GM12878 (cell line): ENCODE results near the gene AAMP. TPM values are rescaled to one million over a fixed set of nuclear protein-coding genes. Genes with fewer than 3 reads are reported as not detected.

Experiments
- ATAC-seq: fragments of 200-7000 bp; cut with Tn5 transposase; 3 replicates; pipeline ENCODE4 v1.9.1; 2020; ENCODE audit warnings: mild to moderate bottlenecking, moderate library complexity
- BruUV-seq: library from RNA; stranded (reverse); fragments of 400-500 nt; replicated peaks from 2 replicates; lab custom pipeline; 2021; lab: Mats Ljungman, UMichigan
- CTCF ChIA-PET: fragments of 300-600 bp; sonication (Branson Sonifier 250); formaldehyde crosslinking; extraction: SDS; loops from one replicate; lab custom pipeline; 2021; ENCODE audit warnings: inconsistent platforms; lab: Yijun Ruan, JAX
- POLR2A ChIA-PET: fragments of 350-600 bp; formaldehyde crosslinking; extraction: SDS; loops from one replicate; lab custom pipeline; 2021; ENCODE audit warnings: inconsistent platforms; lab: Charles Lee
- RAD21 ChIA-PET: fragments of 300-600 bp; sonication (Branson Sonifier 250); formaldehyde crosslinking; loops from one replicate; lab custom pipeline; 2023; ENCODE audit warnings: antibody characterized with exemption; ENCODE audit not compliant: unreplicated experiment; lab: Charles Lee
- SMC1A ChIA-PET: fragments of 300-600 bp; sonication (Branson Sonifier 250); formaldehyde crosslinking; loops from one replicate; lab custom pipeline; 2023; ENCODE audit not compliant: unreplicated experiment, uncharacterized antibody; lab: Charles Lee
- DNase-seq: peaks from one replicate; pipeline ENCODE4 v3.0.0-alpha.2; 2011; ENCODE audit warnings: low read depth, low spot score
- FAIRE-seq: peaks from 3 replicates; lab custom pipeline; 2011; peaks lifted over from hg19 to GRCh38; lab: Jason Lieb, UNC
- H2AFZ ChIP-seq: 2 replicates; pipeline ENCODE4 v1.6.0; 2011; ENCODE audit warnings: low read depth, low read length, control low read depth; ENCODE audit not compliant: control insufficient read depth
- H3K27ac ChIP-seq: 2 replicates; pipeline ENCODE4 v1.5.1; 2011; ENCODE audit warnings: control low read depth; ENCODE audit not compliant: control insufficient read depth, insufficient read depth
- H3K27me3 ChIP-seq, 2 experiments: replicated peaks in 1 of 2; 2 replicates each; pipeline versions ENCODE4 v1.6.0 to v1.6.1; 2011; ENCODE audit warnings: low read length in 1 of 2; ENCODE audit not compliant: control insufficient read depth in 2 of 2, insufficient read depth in 2 of 2
- H3K36me3 ChIP-seq, 2 experiments: 2 replicates each; pipeline ENCODE4 v1.5.1; 2011; ENCODE audit warnings: low read length in 1 of 2; ENCODE audit not compliant: control insufficient read depth in 2 of 2, insufficient read depth in 2 of 2
- H3K4me1 ChIP-seq: 2 replicates; pipeline ENCODE4 v1.6.1; 2011; ENCODE audit warnings: mild to moderate bottlenecking, low read length, moderate library complexity, mixed read lengths; ENCODE audit not compliant: control insufficient read depth, insufficient read depth
- H3K4me2 ChIP-seq: 2 replicates; pipeline ENCODE4 v1.6.0; 2011; ENCODE audit warnings: control low read depth; ENCODE audit not compliant: control insufficient read depth, insufficient read depth
- H3K4me3 ChIP-seq: fragments of 200-600 bp; sonication (generic); 2 replicates; pipeline ENCODE4 v1.5.1; 2016
- H3K79me2 ChIP-seq: 2 replicates; pipeline ENCODE4 v1.6.0; 2011; ENCODE audit warnings: low read length; ENCODE audit not compliant: control insufficient read depth, insufficient read depth
- H3K9ac ChIP-seq: 2 replicates; pipeline ENCODE4 v1.8.0; 2011; ENCODE audit warnings: low read length, control low read depth, mixed read lengths; ENCODE audit not compliant: control insufficient read depth, insufficient read depth
- H3K9me3 ChIP-seq: replicated peaks from 3 replicates; pipeline ENCODE4 v1.5.1; 2011; ENCODE audit warnings: mild to moderate bottlenecking, low read length; ENCODE audit not compliant: control insufficient read depth, insufficient read depth
- H4K20me1 ChIP-seq: 2 replicates; pipeline ENCODE4 v1.6.0; 2011; ENCODE audit not compliant: control insufficient read depth, insufficient read depth
- CHD4 ChIP-seq: fragments of 200-600 bp; sonication (generic); IDR thresholded peaks from 2 replicates; pipeline ENCODE4 v1.6.1; 2016; ENCODE audit warnings: mild to moderate bottlenecking
- IKZF2 ChIP-seq, 2 experiments: fragments of 450-650 bp; IDR thresholded peaks; 2 replicates each; pipeline ENCODE4 v1.6.1; 2017; ENCODE audit warnings: mild to moderate bottlenecking in 2 of 2, moderate library complexity in 2 of 2
- NR2C1 ChIP-seq: fragments of 450-650 bp; IDR thresholded peaks from 2 replicates; pipeline ENCODE4 v1.6.1; 2017; ENCODE audit warnings: antibody characterized with exemption, mild to moderate bottlenecking, moderate library complexity
- NR2F1 ChIP-seq: fragments of 450-650 bp; conservative IDR thresholded peaks from 2 replicates; pipeline ENCODE4 v1.6.1; 2017; ENCODE audit warnings: mild to moderate bottlenecking
- PML ChIP-seq: IDR thresholded peaks from 2 replicates; pipeline ENCODE4 v1.6.1; 2012; ENCODE audit warnings: low read length, inconsistent platforms
- RFX5 ChIP-seq: IDR thresholded peaks from 2 replicates; pipeline ENCODE4 v1.6.1; 2011; ENCODE audit warnings: low read depth, low read length, improper control_type of control experiment
- SIN3A ChIP-seq: IDR thresholded peaks from 2 replicates; pipeline ENCODE4 v1.6.1; 2012; ENCODE audit warnings: low read depth, low read length, improper control_type of control experiment
- SMAD5 ChIP-seq: IDR thresholded peaks from 2 replicates; pipeline ENCODE4 v1.6.1; 2016; ENCODE audit warnings: antibody characterized with exemption, low read depth
- SRF ChIP-seq, 2 experiments: IDR thresholded peaks; 2 replicates each; pipeline ENCODE4 v1.6.1; 2011; ENCODE audit warnings: low read depth in 2 of 2, low read length in 2 of 2, mild to moderate bottlenecking in 1 of 2, moderate library complexity in 1 of 2
- TBL1XR1 ChIP-seq: IDR thresholded peaks from 2 replicates; pipeline ENCODE4 v1.6.1; 2012; ENCODE audit warnings: low read depth, low read length, improper control_type of control experiment
- TCF3 ChIP-seq: IDR thresholded peaks from 2 replicates; pipeline ENCODE4 v1.6.1; 2012; ENCODE audit warnings: low read depth, mild to moderate bottlenecking, low read length, borderline replicate concordance; ENCODE audit not compliant: insufficient read depth
- USF1 ChIP-seq: IDR thresholded peaks from 2 replicates; pipeline ENCODE4 v1.6.1; 2011; ENCODE audit warnings: borderline replicate concordance, low read depth, mild to moderate bottlenecking, moderate library complexity, mixed read lengths, low read length; ENCODE audit not compliant: insufficient read depth; ENCODE audit errors: extremely low read length
- ZNF24 ChIP-seq: fragments of 450-650 bp; IDR thresholded peaks from 2 replicates; pipeline ENCODE4 v1.6.1; 2017; ENCODE audit warnings: antibody characterized with exemption, mild to moderate bottlenecking
- ZNF274 ChIP-seq: IDR thresholded peaks from one replicate; pipeline ENCODE4 v1.8.0; 2011; ENCODE audit not compliant: insufficient read length, insufficient read depth
- ZZZ3 ChIP-seq: IDR thresholded peaks from 2 replicates; pipeline ENCODE4 v1.6.1; 2011; ENCODE audit warnings: low read depth; ENCODE audit not compliant: control insufficient read depth, insufficient read length
- WGBS: methylation state at CpG from one replicate; pipeline ENCODE4 v1.1.6; 2016; ENCODE audit warnings: low lambda C conversion rate; ENCODE audit not compliant: insufficient replicate concordance, insufficient coverage; ENCODE audit errors: missing lambda C conversion rate; 5-methylcytosine and 5-hydroxymethylcytosine counted together
- in situ Hi-C: fragments of 300-500 bp; cut with MboI; formaldehyde crosslinking; loops from 9 replicates; pipeline ENCODE4 v1.14.3; 2018; ENCODE audit warnings: mixed read lengths
- intact Hi-C: fragments of 100-400 bp; cut with micrococcal nuclease; formaldehyde crosslinking; loops from one replicate; pipeline ENCODE4 v1.14.2; 2022; ENCODE audit not compliant: unreplicated experiment
- polyA plus RNA-seq, 11 experiments: library from polyadenylated mRNA; depleted of rRNA in 4 of 11; unstranded in 6 of 11; stranded (reverse) in 5 of 11; fragments of >200 nt; fragmentation: Nextera tagmentation in 4 of 11; fragmentation: Illumina TruSeq in 1 of 11; extraction: Ambion mirVana in 4 of 11; extraction: Trizol in 1 of 11; gene quantifications; 1 replicate in 1 of 11; 2 replicates in 10 of 11; pipeline versions ENCODE4 v1.2.1 to v1.2.3, GENCODE V29; 2011 to 2016; ENCODE audit warnings: inconsistent platforms in 2 of 11, missing spikeins in 2 of 11, low read depth in 1 of 11
- total RNA-seq, 4 experiments: library from RNA; depleted of rRNA in 3 of 4; stranded (reverse); fragments of >200 nt in 3 of 4; fragmentation: Illumina TruSeq in 1 of 4; extraction: Trizol in 1 of 4; gene quantifications; 2 replicates each; pipeline versions ENCODE4 v1.2.1 to v1.2.3, GENCODE V29; 2013 to 2021
- TF ChIP-seq, protein P1 (sequence below): fragments of 450-650 bp; IDR thresholded peaks from 2 replicates; pipeline ENCODE4 v1.6.1; 2017; ENCODE audit warnings: borderline replicate concordance
- TF ChIP-seq, protein P2 (sequence below): IDR thresholded peaks from 2 replicates; pipeline ENCODE4 v1.6.1; 2012; ENCODE audit warnings: low read length, inconsistent platforms
- TF ChIP-seq, protein P3 (sequence below): fragments of 450-650 bp; IDR thresholded peaks from 2 replicates; pipeline ENCODE4 v1.6.1; 2017; ENCODE audit warnings: mild to moderate bottlenecking

Gene AAMP
- total and polyA plus RNA-seq, 10 of the 15 experiments (the other 5 are each of a cell fraction or from before 2014, with no cell fraction given) = 4.4 to 140 (median 81.9) TPM

DNA sequence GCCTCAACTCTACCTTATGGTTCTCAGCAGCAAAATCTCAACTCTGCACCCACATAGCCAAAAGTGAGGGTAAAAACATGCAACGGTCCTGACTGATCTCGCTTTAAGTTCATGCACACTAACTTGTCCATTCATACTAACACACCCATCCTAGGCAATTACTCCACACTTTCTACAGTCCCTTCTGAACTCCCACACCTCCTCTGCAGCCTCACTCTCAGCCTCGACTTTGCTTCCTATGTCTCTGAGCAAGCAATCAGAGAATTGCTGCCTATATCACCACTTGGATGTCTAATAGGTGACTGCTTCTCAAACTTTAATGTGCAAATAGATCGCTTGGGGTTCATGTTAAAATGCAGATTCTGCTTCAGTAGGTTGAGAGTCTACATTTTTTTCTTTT is 30.2 kb upstream of the AAMP start:
- FAIRE-seq = no peak
- SMC1A ChIA-PET = interaction anchor here (2.3 to 5.5 kb wide), 2 partner anchors 27 to 53 kb away, joined by 6 to 45 read pairs; partner anchors contain the start of genes AAMP and PNKD
- in situ Hi-C loops (no loop called here), intact Hi-C loops (loop anchor here (2.0 to 5.0 kb wide), 2 partner anchors 167 to 547 kb away; no protein-coding TSS in a partner anchor)
- no peak overlapping the region for H3K9ac ChIP-seq
- RAD21 ChIA-PET = interaction anchor here (0.7 to 1.5 kb wide), 2 partner anchors 13 to 94 kb away, joined by 3 read pairs; no protein-coding TSS in a partner anchor
- no peaks in the 10 kb centered on the region for H3K79me2 ChIP-seq
- CTCF ChIA-PET = interaction anchor here (0.6 to 2.7 kb wide), 5 partner anchors 10 to 371 kb away, joined by 3 to 25 read pairs (median 6); partner anchors contain the start of gene CATIP
- H3K27me3 ChIP-seq = no peaks in the 10 kb centered on the region
- H3K36me3 ChIP-seq = no peaks in the 10 kb centered on the region
- no peaks in the 10 kb centered on the region for H3K4me1 ChIP-seq
- DNase-seq = no peak
- H3K4me2 ChIP-seq = no peak overlapping the region
- WGBS = 63% methylated on average over 4 of the region's 4 CpGs
- no peak overlapping the region for H3K27ac ChIP-seq
- POLR2A ChIA-PET = interaction anchor here (0.7 kb wide), 1 partner anchor 12 kb away, joined by 3 read pairs; no protein-coding TSS in a partner anchor
- TF ChIP-seq NR2C1 = no peak
- no peak for TF ChIP-seq ZZZ3
- no peak for TF ChIP-seq SIN3A
- no peak for TF ChIP-seq TBL1XR1
- no peak for TF ChIP-seq SRF (IDR thresholded peaks at IDR 0.05; ENCODE audit: low read depth in 2 of 2, low read length in 2 of 2)
- TF ChIP-seq USF1 = no peak
- no peak for TF ChIP-seq NR2F1
- no peak for TF ChIP-seq IKZF2 (IDR thresholded peaks at IDR 0.05)
- no peak for TF ChIP-seq SMAD5
- no peak for TF ChIP-seq ZNF24
- TF ChIP-seq PML = no peak
- TF ChIP-seq, protein P1, sequence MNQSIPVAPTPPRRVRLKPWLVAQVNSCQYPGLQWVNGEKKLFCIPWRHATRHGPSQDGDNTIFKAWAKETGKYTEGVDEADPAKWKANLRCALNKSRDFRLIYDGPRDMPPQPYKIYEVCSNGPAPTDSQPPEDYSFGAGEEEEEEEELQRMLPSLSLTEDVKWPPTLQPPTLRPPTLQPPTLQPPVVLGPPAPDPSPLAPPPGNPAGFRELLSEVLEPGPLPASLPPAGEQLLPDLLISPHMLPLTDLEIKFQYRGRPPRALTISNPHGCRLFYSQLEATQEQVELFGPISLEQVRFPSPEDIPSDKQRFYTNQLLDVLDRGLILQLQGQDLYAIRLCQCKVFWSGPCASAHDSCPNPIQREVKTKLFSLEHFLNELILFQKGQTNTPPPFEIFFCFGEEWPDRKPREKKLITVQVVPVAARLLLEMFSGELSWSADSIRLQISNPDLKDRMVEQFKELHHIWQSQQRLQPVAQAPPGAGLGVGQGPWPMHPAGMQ = no peak
- no peak for TF ChIP-seq ZNF274
- no peak for TF ChIP-seq CHD4
- TF ChIP-seq, protein P2, sequence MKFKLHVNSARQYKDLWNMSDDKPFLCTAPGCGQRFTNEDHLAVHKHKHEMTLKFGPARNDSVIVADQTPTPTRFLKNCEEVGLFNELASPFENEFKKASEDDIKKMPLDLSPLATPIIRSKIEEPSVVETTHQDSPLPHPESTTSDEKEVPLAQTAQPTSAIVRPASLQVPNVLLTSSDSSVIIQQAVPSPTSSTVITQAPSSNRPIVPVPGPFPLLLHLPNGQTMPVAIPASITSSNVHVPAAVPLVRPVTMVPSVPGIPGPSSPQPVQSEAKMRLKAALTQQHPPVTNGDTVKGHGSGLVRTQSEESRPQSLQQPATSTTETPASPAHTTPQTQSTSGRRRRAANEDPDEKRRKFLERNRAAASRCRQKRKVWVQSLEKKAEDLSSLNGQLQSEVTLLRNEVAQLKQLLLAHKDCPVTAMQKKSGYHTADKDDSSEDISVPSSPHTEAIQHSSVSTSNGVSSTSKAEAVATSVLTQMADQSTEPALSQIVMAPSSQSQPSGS = no peak
- TF ChIP-seq RFX5 = no peak
- no peak for TF ChIP-seq TCF3
- TF ChIP-seq, protein P3, sequence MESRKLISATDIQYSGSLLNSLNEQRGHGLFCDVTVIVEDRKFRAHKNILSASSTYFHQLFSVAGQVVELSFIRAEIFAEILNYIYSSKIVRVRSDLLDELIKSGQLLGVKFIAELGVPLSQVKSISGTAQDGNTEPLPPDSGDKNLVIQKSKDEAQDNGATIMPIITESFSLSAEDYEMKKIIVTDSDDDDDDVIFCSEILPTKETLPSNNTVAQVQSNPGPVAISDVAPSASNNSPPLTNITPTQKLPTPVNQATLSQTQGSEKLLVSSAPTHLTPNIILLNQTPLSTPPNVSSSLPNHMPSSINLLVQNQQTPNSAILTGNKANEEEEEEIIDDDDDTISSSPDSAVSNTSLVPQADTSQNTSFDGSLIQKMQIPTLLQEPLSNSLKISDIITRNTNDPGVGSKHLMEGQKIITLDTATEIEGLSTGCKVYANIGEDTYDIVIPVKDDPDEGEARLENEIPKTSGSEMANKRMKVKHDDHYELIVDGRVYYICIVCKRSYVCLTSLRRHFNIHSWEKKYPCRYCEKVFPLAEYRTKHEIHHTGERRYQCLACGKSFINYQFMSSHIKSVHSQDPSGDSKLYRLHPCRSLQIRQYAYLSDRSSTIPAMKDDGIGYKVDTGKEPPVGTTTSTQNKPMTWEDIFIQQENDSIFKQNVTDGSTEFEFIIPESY = no peak
- BruUV-seq = no TSS peak
- H3K4me3 ChIP-seq = no peak overlapping the region
- no peak overlapping the region for H2AFZ ChIP-seq
- no peaks in the 10 kb centered on the region for H3K9me3 ChIP-seq
- H4K20me1 ChIP-seq = no peaks in the 10 kb centered on the region
- no peak for ATAC-seq
